OCI-LY1 (cell line): Measurements from ENCODE around the gene HSPE1.
"Not testable (repeated sequence)": the region's sequence is repeated elsewhere in the genome, so short reads cannot be mapped to it uniquely, and the experiment has no call there.

Experiments used
- H2AFZ ChIP-seq: fragments of 200-600 bp; sonication (generic), shearing (Covaris generic); 2 replicates; pipeline ENCODE4 v1.6.0; 2014; ENCODE audit warnings: antibody characterized with exemption, mild to moderate bottlenecking, low read length
- H3F3A ChIP-seq: fragments of 200-600 bp; sonication (generic), shearing (Covaris generic); 2 replicates; pipeline ENCODE4 v1.6.0; 2014; ENCODE audit warnings: mild to moderate bottlenecking, antibody characterized with exemption, low read length, moderate library complexity; ENCODE audit not compliant: insufficient read depth
- H3K27ac ChIP-seq: fragments of 200-600 bp; sonication (generic); 2 replicates; pipeline ENCODE4 v1.5.1; 2014; ENCODE audit warnings: low read length, mixed run types, mild to moderate bottlenecking, low read depth; ENCODE audit not compliant: poor library complexity, severe bottlenecking
- H3K27me3 ChIP-seq: fragments of 200-600 bp; sonication (generic); 2 replicates; pipeline ENCODE4 v1.6.0; 2014; ENCODE audit warnings: antibody characterized with exemption, mild to moderate bottlenecking, low read length, moderate library complexity; ENCODE audit not compliant: insufficient read depth
- H3K36me3 ChIP-seq: fragments of 200-600 bp; sonication (generic); 2 replicates; pipeline ENCODE4 v1.6.1; 2014; ENCODE audit warnings: mild to moderate bottlenecking, antibody characterized with exemption, low read length, moderate library complexity, mixed read lengths; ENCODE audit not compliant: insufficient read depth
- H3K4me1 ChIP-seq: fragments of 200-600 bp; sonication (generic); 2 replicates; pipeline ENCODE4 v1.5.1; 2014; ENCODE audit warnings: mild to moderate bottlenecking, low read length, moderate library complexity; ENCODE audit not compliant: insufficient read depth, severe bottlenecking
- H3K4me2 ChIP-seq: fragments of 200-600 bp; sonication (generic), shearing (Covaris generic); 2 replicates; pipeline ENCODE4 v1.6.1; 2014; ENCODE audit warnings: low read length
- H3K4me3 ChIP-seq: fragments of 200-600 bp; sonication (generic); 2 replicates; pipeline ENCODE4 v1.5.1; 2014; ENCODE audit warnings: low read length, low read depth, mild to moderate bottlenecking, mixed read lengths; ENCODE audit not compliant: poor library complexity, severe bottlenecking
- H3K79me2 ChIP-seq: fragments of 200-600 bp; shearing (Covaris generic); 2 replicates; pipeline ENCODE4 v1.6.1; 2016; ENCODE audit warnings: mixed run types, low read length, mixed read lengths; ENCODE audit not compliant: insufficient read depth
- H3K9ac ChIP-seq: fragments of 200-600 bp; sonication (generic), shearing (Covaris generic); 2 replicates; pipeline ENCODE4 v1.6.1; 2014; ENCODE audit warnings: mild to moderate bottlenecking, low read length, mixed read lengths
- H3K9me2 ChIP-seq: fragments of 200-600 bp; sonication (generic), shearing (Covaris generic); 2 replicates; pipeline ENCODE4 v1.6.1; 2014; ENCODE audit warnings: low read depth, mild to moderate bottlenecking, low read length, mixed read lengths
- H3K9me3 ChIP-seq: fragments of 200-600 bp; shearing (Covaris generic); 2 replicates; pipeline ENCODE4 v1.6.1; 2014; ENCODE audit warnings: low read length, mixed read lengths
- H4K20me1 ChIP-seq: fragments of 200-600 bp; sonication (generic), shearing (Covaris generic); 2 replicates; pipeline ENCODE4 v1.6.0; 2016; ENCODE audit warnings: mild to moderate bottlenecking, low read length; ENCODE audit not compliant: insufficient read depth
- CTCF ChIP-seq: fragments of 200-600 bp; sonication (generic), shearing (Covaris generic); IDR thresholded peaks from 2 replicates; pipeline ENCODE4 v1.5.1; 2017; ENCODE audit warnings: mild to moderate bottlenecking, antibody characterized with exemption, low read length, moderate library complexity, mixed read lengths
- EZH2 ChIP-seq: fragments of 200-600 bp; sonication (generic), shearing (Covaris generic); IDR thresholded peaks from 2 replicates; pipeline ENCODE4 v1.8.0; 2017; ENCODE audit warnings: borderline replicate concordance, mixed run types, mild to moderate bottlenecking, antibody characterized with exemption, low read length, moderate library complexity, mixed read lengths

The HSPE1 gene

DNA sequence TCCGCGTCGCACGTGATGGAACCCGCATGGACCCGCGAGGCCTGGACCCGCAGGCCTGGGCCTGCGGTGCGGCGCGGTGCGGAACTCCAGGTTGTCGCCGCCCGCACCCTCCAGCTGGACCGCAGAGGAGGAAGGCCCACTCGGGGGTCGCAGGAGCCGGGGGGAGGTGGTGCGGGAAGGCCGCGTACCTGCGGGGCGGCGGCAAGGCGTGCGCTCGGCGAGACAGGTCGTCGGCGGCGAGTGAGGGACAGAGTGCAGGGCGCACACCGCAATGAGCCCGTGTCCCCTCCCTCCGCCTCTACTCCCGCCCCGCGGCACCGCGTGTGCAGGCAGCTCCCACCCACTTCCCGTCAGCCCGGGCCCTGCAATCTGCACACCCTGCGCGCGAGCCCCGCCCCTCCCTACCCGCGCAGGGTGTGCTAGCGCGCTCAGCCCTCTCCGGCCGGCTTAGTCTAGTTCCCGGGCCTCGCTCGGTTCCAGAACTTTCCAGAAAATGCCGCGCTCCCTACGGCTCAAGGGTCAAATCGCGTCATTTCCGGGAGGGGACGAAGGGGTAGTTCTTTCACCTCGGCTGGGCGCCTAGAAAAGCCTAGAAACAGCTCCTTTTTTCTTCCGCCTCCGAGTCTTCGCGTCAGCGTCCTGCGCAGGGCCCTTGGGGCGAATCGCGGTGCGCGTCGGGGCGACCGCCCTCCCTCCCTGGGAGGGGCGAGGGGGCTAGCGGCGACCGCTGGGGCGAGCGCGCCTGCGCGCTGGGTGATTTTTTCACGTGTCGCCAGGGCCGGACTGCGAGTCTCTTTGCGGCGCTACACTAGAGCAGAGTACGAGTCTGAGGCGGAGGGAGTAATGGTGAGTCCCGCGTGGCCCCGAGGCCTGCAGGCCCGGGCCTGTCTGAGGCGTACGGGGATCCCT is at the start of gene HSPE1, which contains the start of gene HSPD1:
Gene HSPE1, plus strand, starts transcription at position 786 of the 909 bp plus-strand sequence. Its CDS starts 58 bp downstream, at position 844.
Gene HSPD1, minus strand, starts transcription at position 247 of the 909 bp plus-strand sequence. CDS start 992 bp downstream, outside the sequence.
- Histone ChIP-seq H3K79me2 (peaks cover 70% of the 10 kb centered on the region), H3F3A (no peaks in the 10 kb centered on the region; the same call in 1 of the 2 replicates), H3K36me3 (peaks cover 90% of the 10 kb centered on the region), H2AFZ (no peak within 1 kb of the TSS), H3K27ac (peak within 1 kb of the TSS; percentile 72), H3K9ac (peak within 1 kb of the TSS; percentile 96), H3K4me3 (peak within 1 kb of the TSS; percentile 83), H3K9me2 (no peaks in the 10 kb centered on the region), H4K20me1 (no peaks in the 10 kb centered on the region), H3K9me3 (no peaks in the 10 kb centered on the region), H3K27me3 (no peaks in the 10 kb centered on the region), H3K4me1 (peaks cover 48% of the 10 kb centered on the region), H3K4me2 (peak within 1 kb of the TSS; percentile 92)
- TF ChIP-seq CTCF = no peak
- TF ChIP-seq EZH2 = no peak

DNA sequence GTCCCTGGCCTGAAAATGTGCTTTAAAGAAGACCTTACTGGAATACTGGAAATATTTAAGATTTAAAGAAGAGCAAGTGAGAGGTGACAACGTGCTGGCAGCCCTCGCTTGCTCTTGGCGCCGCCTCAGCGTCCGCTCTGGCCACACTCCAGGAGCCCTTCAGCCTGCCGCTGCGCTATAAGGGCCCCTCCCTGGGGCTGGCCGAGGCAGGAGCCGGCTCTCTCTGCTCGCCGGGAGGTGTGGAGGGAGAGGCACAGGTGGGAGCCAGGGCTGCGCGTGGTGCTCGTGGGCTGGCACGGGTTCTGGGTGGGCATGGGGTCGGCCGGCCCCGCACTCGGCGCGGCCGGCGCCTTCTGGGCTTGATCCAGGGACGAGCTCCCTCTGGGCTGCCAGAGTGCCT is 49.7 kb upstream of the HSPE1 start:
- Histone ChIP-seq H3F3A (no peaks in the 10 kb centered on the region), H3K4me2 (no peak overlapping the region), H3K79me2 (peaks cover 17% of the 10 kb centered on the region), H3K9me3 (no peaks in the 10 kb centered on the region), H3K9me2 (no peaks in the 10 kb centered on the region), H2AFZ (no peak overlapping the region), H3K36me3 (no peaks in the 10 kb centered on the region), H3K27me3 (no peaks in the 10 kb centered on the region), H3K4me1 (peaks cover 18% of the 10 kb centered on the region), H3K9ac (no peak overlapping the region), H4K20me1 (no peaks in the 10 kb centered on the region), H3K4me3 (no peak overlapping the region), H3K27ac (no peak overlapping the region)
- TF ChIP-seq EZH2 (no peak), CTCF (no peak)

DNA sequence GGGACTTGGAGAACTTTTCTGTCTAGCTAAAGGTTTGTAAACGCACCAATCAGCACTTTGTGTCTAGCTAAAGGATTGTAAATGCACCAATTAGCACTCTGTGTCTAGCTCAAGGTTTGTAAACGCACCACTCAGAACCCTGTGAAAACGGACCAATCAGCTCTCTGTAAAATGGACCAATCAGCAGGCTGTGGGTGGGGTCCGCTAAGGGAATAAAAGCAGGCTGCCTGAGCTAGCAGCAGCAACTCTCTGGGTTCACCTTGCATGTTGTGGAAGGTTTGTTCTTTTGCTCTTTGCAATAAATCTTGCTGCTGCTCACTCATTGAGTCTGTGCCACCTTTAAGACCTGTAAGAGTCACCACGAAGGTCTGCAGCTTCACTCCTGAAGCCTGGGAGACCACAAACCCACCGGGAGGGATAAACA is 49.2 kb upstream of the HSPE1 start:
- Histone ChIP-seq H2AFZ (0 out of 2 replicates have a peak overlapping the region, but pooled peaks have one; percentile 71), H3K4me1 (peaks cover 18% of the 10 kb centered on the region), H3K79me2 (peaks cover 22% of the 10 kb centered on the region)
- not testable (repeated sequence) for H3K36me3 ChIP-seq, H3K9me3 ChIP-seq, H3K9me2 ChIP-seq, H4K20me1 ChIP-seq, H3K27ac ChIP-seq, H3K4me3 ChIP-seq, H3K27me3 ChIP-seq, H3F3A ChIP-seq, H3K4me2 ChIP-seq, H3K9ac ChIP-seq
